GM23248 (cell line): Measurements from ENCODE around the gene GABPB2.

Experiments used
- EZH2 ChIP-seq: fragments of 200-600 bp; sonication (generic); IDR thresholded peaks from 2 replicates; pipeline ENCODE4 v1.6.1; 2018; ENCODE audit warnings: antibody characterized with exemption, mild to moderate bottlenecking; ENCODE audit not compliant: insufficient read depth, poor library complexity, severe bottlenecking
- EZH2phosphoT487 ChIP-seq: fragments of 200-600 bp; sonication (generic); IDR thresholded peaks from 2 replicates; pipeline ENCODE4 v1.6.1; 2018; ENCODE audit warnings: antibody characterized with exemption, moderate library complexity, mild to moderate bottlenecking, low read depth; ENCODE audit not compliant: insufficient read depth

GRCh38 chr1:151166505-151166956 lies 96.0 kb downstream of the GABPB2 start:
- TF ChIP-seq EZH2: no peak
- no peak for TF ChIP-seq EZH2phosphoT487
